GM12874 (cell line): ENCODE results near the gene ITPR2.
A peak's percentile ranks its signal among the peaks of the same experiment; 100 is the strongest.

ENCODE experiments used
- CTCF ChIP-seq: IDR thresholded peaks from 2 replicates; pipeline ENCODE4 v1.5.1; 2011; ENCODE audit warnings: low read depth, mild to moderate bottlenecking, control low read depth, low read length, moderate library complexity; ENCODE audit not compliant: insufficient read depth

Gene ITPR2

DNA sequence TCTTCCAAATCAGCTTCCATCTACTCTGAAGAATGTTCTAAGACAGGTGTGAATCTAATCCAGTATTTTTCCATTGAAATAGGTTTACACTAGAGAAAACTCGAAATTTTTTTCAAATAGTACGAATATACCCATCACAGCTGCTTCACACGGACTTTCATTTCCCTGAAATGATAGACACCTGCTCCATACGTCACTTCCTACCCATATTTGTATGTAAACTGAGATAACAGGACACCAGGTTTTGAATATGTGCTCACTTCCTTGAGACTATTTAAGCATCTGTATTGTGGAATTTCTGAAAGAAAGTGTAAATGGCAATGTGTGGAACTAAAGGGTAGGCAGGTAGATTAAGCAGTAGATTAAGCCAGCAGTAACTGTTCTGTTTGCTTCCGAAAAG, 13.4 kb upstream of the ITPR2 start:
- TF ChIP-seq CTCF = no peak

DNA sequence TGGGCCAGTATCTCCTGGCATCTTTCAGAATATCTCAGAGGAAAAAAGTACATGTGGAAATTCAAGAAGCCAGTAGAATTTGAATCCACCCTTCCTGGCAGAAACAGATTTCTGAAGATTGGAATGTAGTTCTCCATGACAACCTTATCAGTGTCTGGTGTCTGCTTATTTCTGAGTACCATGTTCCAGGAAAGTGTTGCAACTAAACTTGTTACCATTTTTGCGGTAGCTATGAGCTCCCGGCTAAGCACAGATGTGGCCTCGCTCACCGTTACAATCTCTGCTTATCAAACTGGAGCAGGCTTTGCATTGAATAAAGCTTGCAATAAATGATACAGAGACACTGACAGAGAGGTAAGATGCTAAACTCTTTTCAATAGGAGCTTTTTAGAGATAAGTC, 13.0 kb upstream of the ITPR2 start:
- TF ChIP-seq CTCF = no peak

DNA sequence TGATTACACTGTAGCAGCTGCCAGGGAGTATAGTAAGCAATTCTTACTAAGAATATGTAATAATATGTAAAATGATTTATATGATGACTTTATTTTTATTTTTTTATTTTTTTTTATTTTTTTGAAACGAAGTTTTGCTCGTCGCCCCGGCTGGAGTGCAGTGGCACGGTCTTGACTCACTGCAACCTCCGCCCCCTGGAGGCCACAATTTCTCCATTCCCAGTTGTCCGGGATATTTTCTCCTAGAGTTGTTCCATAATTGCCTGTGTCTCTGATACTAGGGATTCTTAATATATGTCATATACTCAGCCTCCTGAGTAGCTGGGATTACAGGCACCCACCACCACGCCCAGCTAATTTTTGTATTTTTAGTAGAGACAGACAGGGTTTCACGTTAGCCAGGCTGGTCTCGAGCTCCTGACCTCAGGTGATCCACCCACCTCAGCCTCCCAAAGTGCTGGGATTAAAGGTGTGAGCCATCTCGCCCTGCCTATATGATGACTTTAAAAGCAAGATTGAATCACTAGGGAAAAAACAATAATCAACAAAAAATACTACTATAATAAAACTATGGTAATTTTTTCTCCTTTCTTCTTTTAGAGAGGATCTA, 12.2 kb upstream of the ITPR2 start:
- peak; percentile 45 for TF ChIP-seq CTCF

- TF ChIP-seq CTCF = no peak
These were observed 10.3 kb upstream of the ITPR2 start for GRCh38 chr12:26843311-26843710.

GRCh38 chr12:26841085-26841484, 8.1 kb upstream of the ITPR2 start:
- TF ChIP-seq CTCF = no peak

GRCh38 chr12:26839512-26839911, 6.5 kb upstream of the ITPR2 start:
- TF ChIP-seq CTCF = no peak

DNA sequence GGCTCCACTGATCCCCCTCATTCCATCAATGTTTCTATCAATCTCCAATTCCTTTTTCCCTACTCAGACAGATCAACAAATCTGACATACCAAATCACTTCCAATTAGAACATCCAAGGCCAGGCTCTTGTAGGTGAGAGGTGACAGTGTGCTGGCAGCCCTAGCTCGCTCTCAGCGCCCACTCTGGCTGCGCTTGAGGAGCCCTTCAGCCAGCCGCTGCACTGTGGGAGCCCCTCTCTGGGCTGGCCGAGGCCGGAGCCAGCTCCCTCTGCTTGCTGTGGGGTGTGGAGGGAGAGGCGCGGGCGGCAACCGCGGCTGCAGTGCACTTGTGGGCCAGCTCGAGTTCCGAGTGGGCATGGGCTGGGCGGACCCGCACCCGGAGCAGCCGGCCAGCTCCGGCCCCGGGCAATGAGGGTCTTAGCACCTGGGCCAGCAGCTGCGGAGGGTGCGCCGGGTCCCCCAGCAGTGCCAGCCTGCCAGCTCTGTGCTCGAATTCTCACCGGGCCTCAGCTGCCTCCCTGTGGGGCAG, 6.0 kb upstream of the ITPR2 start:
- no peak for TF ChIP-seq CTCF
